Endodermal cell (in vitro differentiated cells): Measurements from ENCODE around the gene NLRP13. TPM values are rescaled to one million over a fixed set of nuclear protein-coding genes. Genes with fewer than 3 reads are reported as not detected.

Source experiments
- DNase-seq: peaks from one replicate; pipeline ENCODE4 v3.0.0-alpha.2; 2017
- H3K27ac ChIP-seq: 2 replicates; pipeline ENCODE4 v1.5.1; 2013; ENCODE audit warnings: mild to moderate bottlenecking, low read depth, low read length, moderate library complexity
- H3K27me3 ChIP-seq: 2 replicates; pipeline ENCODE4 v1.6.1; 2013; ENCODE audit warnings: mild to moderate bottlenecking, low read length, moderate library complexity; ENCODE audit not compliant: insufficient read depth, control insufficient read depth, poor library complexity, severe bottlenecking
- H3K36me3 ChIP-seq: 2 replicates; pipeline ENCODE4 v1.7.0; 2013; ENCODE audit warnings: mild to moderate bottlenecking, low read length, moderate library complexity; ENCODE audit not compliant: control insufficient read depth, insufficient read depth
- H3K4me1 ChIP-seq: one replicate; pipeline ENCODE4 v1.7.0; 2013; ENCODE audit warnings: low read length; ENCODE audit not compliant: control insufficient read depth, insufficient read depth
- H3K4me3 ChIP-seq: 2 replicates; pipeline ENCODE4 v1.5.1; 2013; ENCODE audit warnings: mild to moderate bottlenecking, low read length, moderate library complexity
- H3K9ac ChIP-seq: 2 replicates; pipeline ENCODE4 v1.6.1; 2013; ENCODE audit warnings: mild to moderate bottlenecking, low read length, moderate library complexity; ENCODE audit not compliant: poor library complexity, severe bottlenecking; ENCODE audit errors: extremely low read depth
- H3K9me3 ChIP-seq: 2 replicates; pipeline ENCODE4 v1.6.1; 2013; ENCODE audit warnings: mild to moderate bottlenecking, low read length, moderate library complexity; ENCODE audit not compliant: control insufficient read depth
- H3K27ac Mint-ChIP-seq: 2 replicates; pipeline ENCODE4 v1.8.0; 2020; ENCODE audit warnings: mixed read lengths
- H3K27me3 Mint-ChIP-seq: 2 replicates; pipeline ENCODE4 v1.8.0; 2021; ENCODE audit warnings: mild to moderate bottlenecking, mixed read lengths; ENCODE audit not compliant: insufficient read depth
- H3K36me3 Mint-ChIP-seq: 2 replicates; pipeline ENCODE4 v1.8.0; 2020; ENCODE audit warnings: low read depth, mixed read lengths
- H3K4me1 Mint-ChIP-seq: 2 replicates; pipeline ENCODE4 v1.8.0; 2020; ENCODE audit warnings: mixed read lengths
- H3K4me3 Mint-ChIP-seq: 2 replicates; pipeline ENCODE4 v1.8.0; 2020; ENCODE audit warnings: mild to moderate bottlenecking, moderate library complexity, mixed read lengths
- H3K9me3 Mint-ChIP-seq: 2 replicates; pipeline ENCODE4 v1.8.0; 2020; ENCODE audit warnings: mild to moderate bottlenecking, mixed read lengths
- WGBS, 2 experiments: methylation state at CpG; one replicate each; pipeline versions ENCODE4 v1.1.5 to v1.1.7; 2013; ENCODE audit warnings: missing lambda C conversion rate in 2 of 2, mixed read lengths in 1 of 2; ENCODE audit not compliant: insufficient coverage in 1 of 2, insufficient read length in 1 of 2; 5-methylcytosine and 5-hydroxymethylcytosine counted together
- total RNA-seq, 2 donors: library from RNA; stranded (reverse); fragmentation: NEBNext Ultra II Directional in 1 of 2; extraction: Animal tissue kit (Norgen Biotek cat#: 25700) in 1 of 2; gene quantifications; 2 replicates in 1 of 2; 3 replicates in 1 of 2; pipeline ENCODE4 v1.2.1, GENCODE V29; 2021
- TF ChIP-seq, protein P1 (sequence below): fragments of 200-600 bp; sonication (generic); conservative IDR thresholded peaks from 2 replicates; pipeline ENCODE4 v1.5.0; 2021; ENCODE audit warnings: antibody characterized with exemption, mild to moderate bottlenecking

NLRP13 gene
- total RNA-seq, 2 donors from 2014 or later: not detected

DNA sequence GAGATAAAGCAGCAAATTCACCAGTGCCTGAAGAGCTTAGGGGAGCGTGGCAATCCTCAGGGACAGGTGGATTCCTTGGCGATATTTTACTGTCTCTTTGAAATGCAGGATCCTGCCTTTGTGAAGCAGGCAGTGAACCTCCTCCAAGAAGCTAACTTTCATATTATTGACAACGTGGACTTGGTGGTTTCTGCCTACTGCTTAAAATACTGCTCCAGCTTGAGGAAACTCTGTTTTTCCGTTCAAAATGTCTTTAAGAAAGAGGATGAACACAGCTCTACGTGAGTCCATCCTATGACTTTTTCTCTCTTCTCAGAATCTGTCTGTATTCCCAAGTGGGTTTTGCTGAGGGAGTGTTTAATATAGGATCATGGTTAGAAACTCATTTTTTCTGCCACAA lies 73.2 kb downstream of the NLRP13 start:
- Histone ChIP-seq H3K9me3 (peaks cover 85% of the 10 kb centered on the region), H3K36me3 (no peaks in the 10 kb centered on the region), H3K4me3 (no peak overlapping the region), H3K9ac (no peak overlapping the region), H3K27me3 (no peaks in the 10 kb centered on the region), H3K4me1 (no peaks in the 10 kb centered on the region), H3K27ac (no peak overlapping the region)
- Mint-ChIP-seq H3K27me3 (no peaks in the 10 kb centered on the region), H3K9me3 (peaks cover 89% of the 10 kb centered on the region), H3K4me3 (no peak overlapping the region), H3K27ac (no peak overlapping the region), H3K36me3 (no peaks in the 10 kb centered on the region), H3K4me1 (no peaks in the 10 kb centered on the region)
- 40 to 53% methylated on average over 4 to 5 of the region's 5 CpGs for WGBS, 2 experiments
- TF ChIP-seq, protein P1, sequence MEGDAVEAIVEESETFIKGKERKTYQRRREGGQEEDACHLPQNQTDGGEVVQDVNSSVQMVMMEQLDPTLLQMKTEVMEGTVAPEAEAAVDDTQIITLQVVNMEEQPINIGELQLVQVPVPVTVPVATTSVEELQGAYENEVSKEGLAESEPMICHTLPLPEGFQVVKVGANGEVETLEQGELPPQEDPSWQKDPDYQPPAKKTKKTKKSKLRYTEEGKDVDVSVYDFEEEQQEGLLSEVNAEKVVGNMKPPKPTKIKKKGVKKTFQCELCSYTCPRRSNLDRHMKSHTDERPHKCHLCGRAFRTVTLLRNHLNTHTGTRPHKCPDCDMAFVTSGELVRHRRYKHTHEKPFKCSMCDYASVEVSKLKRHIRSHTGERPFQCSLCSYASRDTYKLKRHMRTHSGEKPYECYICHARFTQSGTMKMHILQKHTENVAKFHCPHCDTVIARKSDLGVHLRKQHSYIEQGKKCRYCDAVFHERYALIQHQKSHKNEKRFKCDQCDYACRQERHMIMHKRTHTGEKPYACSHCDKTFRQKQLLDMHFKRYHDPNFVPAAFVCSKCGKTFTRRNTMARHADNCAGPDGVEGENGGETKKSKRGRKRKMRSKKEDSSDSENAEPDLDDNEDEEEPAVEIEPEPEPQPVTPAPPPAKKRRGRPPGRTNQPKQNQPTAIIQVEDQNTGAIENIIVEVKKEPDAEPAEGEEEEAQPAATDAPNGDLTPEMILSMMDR: no peak
- no peak for DNase-seq

DNA sequence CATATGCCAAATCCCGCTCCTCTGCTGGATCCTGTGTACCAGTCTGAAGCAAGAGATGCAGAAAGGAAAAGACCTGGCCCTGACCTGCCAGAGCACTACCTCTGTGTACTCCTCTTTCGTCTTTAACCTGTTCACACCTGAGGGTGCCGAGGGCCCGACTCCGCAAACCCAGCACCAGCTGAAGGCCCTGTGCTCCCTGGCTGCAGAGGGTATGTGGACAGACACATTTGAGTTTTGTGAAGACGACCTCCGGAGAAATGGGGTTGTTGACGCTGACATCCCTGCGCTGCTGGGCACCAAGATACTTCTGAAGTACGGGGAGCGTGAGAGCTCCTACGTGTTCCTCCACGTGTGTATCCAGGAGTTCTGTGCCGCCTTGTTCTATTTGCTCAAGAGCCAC lies 73.7 kb downstream of the NLRP13 start:
- H3K4me3 Mint-ChIP-seq: no peak overlapping the region
- no peaks in the 10 kb centered on the region for H3K4me1 ChIP-seq
- peaks cover 1% of the 10 kb centered on the region for H3K27me3 Mint-ChIP-seq
- no peaks in the 10 kb centered on the region for H3K36me3 ChIP-seq
- no peak overlapping the region for H3K4me3 ChIP-seq
- H3K9me3 ChIP-seq: peaks cover 87% of the 10 kb centered on the region
- no peaks in the 10 kb centered on the region for H3K36me3 Mint-ChIP-seq
- no peak for DNase-seq
- no peaks in the 10 kb centered on the region for H3K4me1 Mint-ChIP-seq
- no peak overlapping the region for H3K27ac Mint-ChIP-seq
- TF ChIP-seq, protein P1: no peak
- H3K27me3 ChIP-seq: no peaks in the 10 kb centered on the region
- no peak overlapping the region for H3K27ac ChIP-seq
- H3K9me3 Mint-ChIP-seq: peaks cover 91% of the 10 kb centered on the region
- 80 to 89% methylated on average over 6 to 14 of the region's 14 CpGs for WGBS, 2 experiments
- no peak overlapping the region for H3K9ac ChIP-seq

DNA sequence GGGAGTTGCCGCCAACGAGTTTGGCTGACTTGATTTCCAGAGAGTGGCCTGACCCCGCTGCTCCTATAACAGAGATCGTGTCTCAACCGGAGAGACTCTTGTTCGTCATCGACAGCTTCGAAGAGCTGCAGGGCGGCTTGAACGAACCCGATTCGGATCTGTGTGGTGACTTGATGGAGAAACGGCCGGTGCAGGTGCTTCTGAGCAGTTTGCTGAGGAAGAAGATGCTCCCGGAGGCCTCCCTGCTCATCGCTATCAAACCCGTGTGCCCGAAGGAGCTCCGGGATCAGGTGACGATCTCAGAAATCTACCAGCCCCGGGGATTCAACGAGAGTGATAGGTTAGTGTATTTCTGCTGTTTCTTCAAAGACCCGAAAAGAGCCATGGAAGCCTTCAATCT lies 74.2 kb downstream of the NLRP13 start:
- peaks cover 87% of the 10 kb centered on the region for H3K9me3 ChIP-seq

More for the DNA sequence above, 74.2 kb downstream of the NLRP13 start:
- DNase-seq: no peak
- no peak overlapping the region for H3K9ac ChIP-seq
- no peaks in the 10 kb centered on the region for H3K4me1 Mint-ChIP-seq
- H3K27me3 Mint-ChIP-seq: peaks cover 1% of the 10 kb centered on the region
- TF ChIP-seq, protein P1: no peak
- no peak overlapping the region for H3K4me3 Mint-ChIP-seq
- H3K9me3 Mint-ChIP-seq: peaks cover 91% of the 10 kb centered on the region
- no peaks in the 10 kb centered on the region for H3K36me3 Mint-ChIP-seq
- H3K27ac ChIP-seq: no peak overlapping the region
- H3K27me3 ChIP-seq: no peaks in the 10 kb centered on the region
- no peak overlapping the region for H3K4me3 ChIP-seq
- no peaks in the 10 kb centered on the region for H3K36me3 ChIP-seq
- H3K27ac Mint-ChIP-seq: no peak overlapping the region
- WGBS, 2 experiments: 81 to 86% methylated on average over 22 to 23 of the region's 23 CpGs
- no peaks in the 10 kb centered on the region for H3K4me1 ChIP-seq
